ENCODE data around the gene INO80C. TPM values are rescaled to one million over a fixed set of nuclear protein-coding genes. Genes with fewer than 3 reads are reported as not detected.

INO80C gene, protein sequence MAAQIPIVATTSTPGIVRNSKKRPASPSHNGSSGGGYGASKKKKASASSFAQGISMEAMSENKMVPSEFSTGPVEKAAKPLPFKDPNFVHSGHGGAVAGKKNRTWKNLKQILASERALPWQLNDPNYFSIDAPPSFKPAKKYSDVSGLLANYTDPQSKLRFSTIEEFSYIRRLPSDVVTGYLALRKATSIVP
- total RNA-seq: 9.0 TPM

DNA sequence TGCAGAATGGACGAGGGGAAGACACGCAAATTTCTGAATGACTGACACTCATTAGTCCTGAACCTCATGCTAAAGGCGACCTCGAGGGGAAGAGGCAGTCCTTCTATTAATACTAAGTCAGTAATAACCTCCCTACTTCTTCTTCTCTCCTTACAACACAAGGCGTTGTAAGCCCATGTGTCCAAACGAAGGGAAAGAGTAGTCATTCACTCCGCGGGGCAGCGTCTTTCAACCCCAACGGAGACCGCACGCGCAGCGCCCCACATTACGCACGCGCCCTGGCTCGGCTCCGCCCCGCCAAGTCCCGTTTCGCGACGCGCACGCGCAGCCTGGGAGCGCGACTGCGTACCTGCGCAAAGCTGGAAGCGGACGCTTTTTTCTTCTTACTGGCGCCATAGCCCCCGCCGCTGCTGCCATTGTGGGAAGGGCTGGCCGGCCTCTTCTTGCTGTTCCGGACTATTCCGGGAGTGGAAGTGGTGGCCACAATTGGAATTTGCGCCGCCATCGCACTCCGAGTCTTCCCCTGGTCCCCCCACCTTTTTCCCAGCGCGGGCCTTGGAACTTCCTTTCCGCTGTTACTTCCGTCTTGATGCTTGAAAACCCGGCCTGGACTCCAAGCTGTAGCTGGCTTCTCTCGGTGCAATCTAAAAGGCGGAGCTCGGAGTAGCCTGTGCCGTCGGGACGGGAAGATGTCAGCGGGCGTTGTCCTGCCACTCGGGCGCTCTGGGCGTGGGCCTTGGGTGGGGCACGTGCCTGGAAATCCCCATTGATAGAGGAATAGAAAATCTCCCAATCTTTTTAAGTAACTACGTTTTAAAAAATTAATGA, at the start of gene INO80C:
TSS of gene INO80C (minus strand) at position 591 of the 828 bp plus-strand sequence. CDS start at position 505, 86 bp downstream.
- DNase-seq: peak; percentile 88

DNA sequence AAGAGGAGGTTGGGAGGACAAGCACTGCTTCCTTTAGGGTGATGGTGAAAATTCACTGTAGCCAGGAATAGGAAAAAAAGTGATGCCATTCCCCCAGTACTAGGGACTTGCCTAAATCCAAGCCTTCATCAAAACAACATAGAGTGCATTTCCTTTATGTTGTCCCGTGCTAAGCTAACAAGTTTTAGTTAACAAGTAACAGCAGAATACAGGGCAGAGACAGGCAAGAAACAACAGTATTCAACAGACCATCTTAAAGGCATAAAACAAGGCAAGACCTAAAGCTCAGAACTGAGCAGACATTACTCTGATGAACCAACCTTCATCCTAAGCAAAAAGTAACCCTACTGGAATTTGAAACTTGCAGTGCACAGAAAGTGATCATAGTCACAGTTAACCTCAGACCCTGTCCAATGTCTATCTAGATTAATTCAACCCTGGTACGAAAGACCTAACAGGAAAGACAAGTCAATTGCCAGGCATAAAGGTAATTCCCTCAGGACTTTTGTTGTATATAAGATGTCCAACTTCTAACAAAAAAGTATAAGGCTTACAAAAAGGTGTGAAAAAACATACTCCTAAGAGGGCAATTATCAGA, 49.3 kb upstream of the INO80C start:
- DNase-seq: no peak

DNA sequence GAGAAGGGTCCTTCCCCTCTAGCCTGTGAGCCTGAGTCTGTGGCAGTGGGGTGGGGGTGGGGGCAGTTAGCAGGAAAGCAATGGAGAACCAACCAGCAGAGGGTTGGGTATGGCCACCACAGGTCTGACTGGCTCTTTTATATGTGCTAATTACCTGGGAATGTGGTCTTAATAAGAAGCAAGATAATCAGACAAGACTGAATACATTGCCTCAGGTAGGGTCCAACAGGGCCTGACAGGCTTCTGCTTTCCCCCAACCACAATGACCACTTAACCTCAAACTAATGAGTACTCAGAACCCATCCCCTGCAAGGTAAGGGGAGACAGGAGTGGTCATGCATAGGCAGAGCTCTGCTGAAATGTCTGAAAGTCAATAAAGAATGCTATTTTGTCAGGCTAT, 44.6 kb upstream of the INO80C start:
- DNase-seq: no peak

- no peak for DNase-seq
These were observed 37.5 kb upstream of the INO80C start for GRCh38 chr18:35535297-35535696.

- DNase-seq: no peak
These were observed 36.2 kb upstream of the INO80C start for GRCh38 chr18:35533916-35534405.

- DNase-seq: no peak
These were observed 31.1 kb upstream of the INO80C start for GRCh38 chr18:35528749-35529274.

DNA sequence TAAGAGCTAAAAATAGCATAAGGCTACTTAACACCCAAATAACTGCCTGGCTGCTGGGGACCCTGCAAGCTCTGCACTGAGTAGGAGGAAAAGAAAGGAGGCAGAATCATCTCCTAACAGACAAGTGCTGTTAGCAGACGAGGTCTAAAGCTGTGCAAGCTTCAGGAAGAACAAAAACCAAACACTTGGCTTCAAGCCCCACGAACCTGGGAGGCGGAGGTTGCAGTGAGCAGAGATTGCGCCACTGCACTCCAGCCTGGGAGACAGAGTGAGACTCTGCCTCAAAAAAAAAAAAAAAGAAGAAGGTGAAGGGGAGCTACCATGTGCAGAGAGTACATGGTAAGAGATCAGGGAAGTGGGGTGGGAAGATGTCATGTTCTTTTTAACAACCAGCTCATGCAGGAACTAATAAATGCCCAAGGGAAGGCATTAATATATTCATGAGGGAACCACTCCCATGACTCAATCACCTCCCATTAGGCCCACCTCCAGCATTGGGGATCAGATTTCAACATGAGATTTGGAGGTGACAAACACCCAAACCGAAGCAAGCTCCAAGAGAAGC, 28.8 kb upstream of the INO80C start:
- DNase-seq: no peak

- no peak for DNase-seq
These were observed 28.2 kb upstream of the INO80C start for GRCh38 chr18:35525795-35526494.

DNA sequence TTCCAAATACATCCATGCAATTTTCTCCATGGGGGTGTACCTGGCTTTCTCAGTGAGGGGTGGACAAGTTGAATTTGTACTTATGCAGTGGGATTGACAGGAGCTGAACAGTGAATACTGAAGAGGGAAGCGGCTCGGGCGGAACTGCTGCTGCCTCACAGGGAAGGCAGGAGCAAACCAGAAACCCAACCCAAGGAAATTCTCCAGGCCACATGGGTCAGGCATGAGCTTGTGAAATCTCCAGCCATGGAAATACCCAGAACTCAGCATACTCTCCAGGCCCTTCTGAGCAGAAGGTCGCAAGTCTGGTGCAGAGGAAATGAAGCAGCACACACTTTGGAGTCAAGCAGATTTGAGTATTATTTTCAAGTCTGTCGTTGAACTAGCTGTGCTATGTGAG, 26.5 kb upstream of the INO80C start:
- DNase-seq: no peak

GRCh38 chr18:35522130-35522959, 24.6 kb upstream of the INO80C start:
- no peak for DNase-seq

DNA sequence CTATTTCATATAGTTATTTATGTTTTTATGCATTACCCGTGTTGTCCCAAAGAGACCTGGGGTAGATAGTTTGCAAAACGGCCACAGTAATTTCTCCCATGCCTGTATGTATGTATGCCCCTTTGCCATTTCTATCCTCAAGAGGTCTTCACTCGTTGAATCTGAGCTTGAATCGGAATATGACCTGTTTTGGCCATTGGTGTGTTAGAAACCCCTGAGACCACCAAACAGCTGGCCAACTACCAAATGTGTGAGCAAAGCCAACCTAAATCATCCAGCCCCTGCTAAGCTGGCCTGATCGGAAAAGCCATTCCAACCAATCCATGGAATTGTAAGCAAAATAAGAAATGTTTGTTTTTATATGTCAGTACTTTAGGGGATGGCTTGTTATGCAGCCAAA, 23.4 kb upstream of the INO80C start:
- DNase-seq: no peak

- DNase-seq: no peak
These were observed 21.6 kb upstream of the INO80C start for GRCh38 chr18:35519148-35519899.

GRCh38 chr18:35517715-35518114, 20.0 kb upstream of the INO80C start:
- no peak for DNase-seq

DNA sequence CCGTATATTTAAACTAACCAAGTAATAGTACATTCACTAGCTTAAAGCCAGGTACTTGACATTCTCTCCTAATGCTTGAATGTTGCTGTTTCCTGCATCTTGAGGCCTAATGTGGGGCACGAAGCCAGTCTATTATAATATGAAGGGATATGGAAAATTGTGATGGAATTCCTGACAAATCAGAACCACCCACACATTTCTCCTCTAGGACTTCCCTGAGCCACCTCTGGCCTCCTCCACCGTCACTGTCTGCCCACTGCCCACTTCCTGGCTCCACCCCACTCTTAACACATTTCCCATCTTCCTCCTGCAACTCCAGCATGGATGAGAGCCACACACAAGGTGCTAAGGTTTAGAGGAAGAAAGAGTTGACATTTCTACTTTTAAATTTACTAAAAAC, 19.0 kb upstream of the INO80C start:
- DNase-seq: no peak

- no peak for DNase-seq
These were observed 18.6 kb upstream of the INO80C start for GRCh38 chr18:35516351-35516750.

DNA sequence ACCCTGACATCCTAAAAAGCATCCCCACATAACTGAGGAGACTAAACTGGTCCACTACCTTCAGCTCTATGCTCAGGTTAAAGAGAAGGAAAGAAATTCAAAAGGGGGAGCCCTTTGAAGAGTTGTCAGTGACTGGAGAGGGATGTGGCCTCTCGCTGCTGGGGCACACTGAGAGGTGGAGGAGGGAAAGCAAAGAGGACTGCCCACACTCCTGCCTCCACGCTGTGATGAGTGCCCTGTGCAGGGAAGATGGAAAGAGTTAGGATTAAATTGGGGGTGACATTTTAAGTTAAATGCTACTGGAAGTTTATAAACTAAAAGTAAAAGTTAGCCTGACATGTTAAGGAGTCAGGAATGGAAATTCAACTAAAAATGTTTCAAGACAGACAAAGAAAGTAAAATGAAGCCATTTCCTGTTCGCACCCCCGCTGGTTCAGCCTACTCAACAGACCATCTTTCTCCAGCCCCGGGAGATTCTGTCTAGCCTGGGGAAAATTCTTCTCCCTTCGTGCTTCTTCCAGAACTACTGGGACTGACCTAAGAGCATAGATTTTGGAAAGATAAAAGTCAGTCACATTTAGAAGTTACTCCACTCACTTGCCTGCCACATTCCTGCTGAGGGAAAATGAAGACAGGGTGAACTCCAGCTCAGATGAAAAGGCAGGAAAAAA, 17.8 kb upstream of the INO80C start:
- DNase-seq: no peak

GRCh38 chr18:35514752-35515459, 17.1 kb upstream of the INO80C start:
- no peak for DNase-seq

DNA sequence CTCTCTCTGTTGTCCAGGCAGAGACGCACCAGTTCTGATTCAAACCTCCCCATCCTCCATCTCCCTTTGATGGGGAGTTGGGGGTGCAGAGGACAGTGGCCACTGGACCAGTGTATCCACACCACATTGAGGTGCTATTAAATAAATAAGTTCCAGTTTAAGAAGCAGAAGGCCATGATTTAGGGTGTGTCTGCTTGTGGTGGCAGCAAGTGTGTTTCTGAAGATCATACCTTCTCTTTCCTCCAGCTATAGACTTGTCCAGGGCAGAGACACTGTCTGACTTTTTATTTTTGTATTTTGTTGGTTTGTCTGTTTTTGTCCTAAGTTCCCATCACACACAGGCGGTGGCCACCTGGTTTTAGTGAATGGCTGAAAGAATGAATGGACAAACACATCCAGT, 16.5 kb upstream of the INO80C start:
- DNase-seq: no peak
